Measurements from ENCODE around the gene GLB1L2.
A peak's percentile ranks its signal among the peaks of the same experiment; 100 is the strongest.

Gene GLB1L2

DNA sequence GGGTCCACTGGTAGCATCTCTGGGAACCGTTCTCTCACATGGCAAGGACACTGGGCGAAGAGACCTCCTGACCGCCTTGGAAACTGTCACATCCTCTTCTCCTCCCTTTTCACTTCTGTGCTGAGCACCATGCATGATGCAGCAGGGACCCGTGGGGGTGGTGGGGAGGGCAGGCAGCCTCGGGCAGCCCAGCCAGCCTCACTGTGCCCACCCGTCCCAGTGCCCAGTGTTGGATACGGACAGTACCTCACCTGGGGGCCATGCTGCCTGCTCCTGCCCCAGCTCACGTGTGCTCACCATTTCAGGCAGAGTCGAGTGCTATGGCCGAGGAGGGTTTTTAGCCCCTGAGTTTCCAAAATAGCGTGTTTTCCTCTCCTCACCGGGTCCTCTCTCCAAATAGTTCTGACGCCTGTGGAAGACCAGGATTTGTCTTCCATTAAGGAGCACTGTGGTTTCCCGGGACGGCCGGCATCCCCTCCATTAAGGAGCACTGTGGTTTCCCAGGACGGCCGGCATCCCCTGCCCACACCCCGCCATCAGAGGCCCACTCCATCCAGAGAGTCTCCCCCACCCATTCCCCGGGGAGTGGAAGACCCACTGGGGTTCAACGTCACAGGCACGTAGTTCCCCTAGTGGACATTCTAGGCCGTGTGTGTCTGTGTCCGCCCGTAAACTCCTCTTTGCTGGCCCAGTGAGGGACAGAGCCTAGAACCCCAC lies 57.8 kb downstream of the GLB1L2 start:
- no peak for DNase-seq

DNA sequence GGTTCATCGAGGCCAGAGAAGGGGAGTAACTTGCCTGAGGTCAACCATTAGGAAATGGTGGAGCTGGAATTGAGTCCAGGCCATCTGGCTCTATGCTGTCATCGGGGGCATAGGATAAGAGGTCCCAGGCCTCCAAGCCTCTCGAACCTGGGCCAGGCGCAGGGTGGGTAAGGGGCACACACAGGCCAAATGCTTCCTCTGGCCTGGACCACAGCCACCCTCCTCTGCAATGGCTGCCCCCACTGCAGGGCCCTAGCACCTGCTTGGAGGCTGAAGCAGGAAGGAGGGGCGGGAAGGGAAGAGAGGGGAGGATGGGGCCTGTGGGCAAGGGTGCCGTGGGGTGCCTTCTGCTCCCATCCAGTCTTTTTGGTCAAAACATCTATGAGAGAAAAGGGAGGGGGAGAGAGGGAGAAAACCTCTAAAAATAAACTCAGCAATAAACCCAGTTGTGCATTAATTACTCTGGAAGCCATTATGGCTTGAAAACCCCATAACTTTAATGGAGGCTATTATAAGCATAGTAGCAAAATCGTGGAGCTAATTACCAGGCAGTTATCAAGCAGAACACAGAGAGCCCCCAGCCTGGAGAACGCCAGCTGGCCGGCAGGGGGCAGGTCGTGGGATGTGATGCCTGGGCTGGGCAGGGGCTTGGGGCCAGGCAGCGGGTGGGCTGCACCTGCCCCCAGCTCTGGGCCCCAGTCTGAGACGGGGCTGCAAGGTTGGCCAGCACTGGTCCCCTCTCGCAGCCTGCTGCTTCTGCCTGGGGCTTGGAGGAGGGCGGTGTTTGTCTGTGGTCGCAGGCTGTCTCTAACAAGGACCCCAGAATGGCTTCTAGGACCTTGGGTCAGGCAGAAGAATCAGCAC lies 59.1 kb downstream of the GLB1L2 start:
- no peak for DNase-seq

DNA sequence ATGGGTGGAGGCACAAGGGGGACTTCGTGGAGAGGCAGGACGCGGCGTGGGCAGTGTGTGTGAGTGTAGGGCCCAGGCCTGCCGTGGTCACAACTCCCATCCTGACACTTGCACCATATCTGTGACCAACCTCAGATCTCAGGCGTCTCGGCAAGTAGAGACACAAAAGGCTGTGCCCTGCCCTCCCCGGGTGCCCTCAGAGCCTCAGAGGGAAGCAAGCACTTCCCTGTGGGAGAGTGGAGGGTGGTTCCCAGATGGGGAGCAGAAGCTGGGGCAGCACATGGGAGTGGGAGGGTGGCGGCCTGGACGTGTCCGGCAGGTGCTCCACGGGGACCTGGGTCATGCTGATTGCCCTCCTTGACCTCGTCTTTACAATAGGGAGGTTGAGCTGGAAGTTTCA lies 59.9 kb downstream of the GLB1L2 start:
- DNase-seq = no peak

DNA sequence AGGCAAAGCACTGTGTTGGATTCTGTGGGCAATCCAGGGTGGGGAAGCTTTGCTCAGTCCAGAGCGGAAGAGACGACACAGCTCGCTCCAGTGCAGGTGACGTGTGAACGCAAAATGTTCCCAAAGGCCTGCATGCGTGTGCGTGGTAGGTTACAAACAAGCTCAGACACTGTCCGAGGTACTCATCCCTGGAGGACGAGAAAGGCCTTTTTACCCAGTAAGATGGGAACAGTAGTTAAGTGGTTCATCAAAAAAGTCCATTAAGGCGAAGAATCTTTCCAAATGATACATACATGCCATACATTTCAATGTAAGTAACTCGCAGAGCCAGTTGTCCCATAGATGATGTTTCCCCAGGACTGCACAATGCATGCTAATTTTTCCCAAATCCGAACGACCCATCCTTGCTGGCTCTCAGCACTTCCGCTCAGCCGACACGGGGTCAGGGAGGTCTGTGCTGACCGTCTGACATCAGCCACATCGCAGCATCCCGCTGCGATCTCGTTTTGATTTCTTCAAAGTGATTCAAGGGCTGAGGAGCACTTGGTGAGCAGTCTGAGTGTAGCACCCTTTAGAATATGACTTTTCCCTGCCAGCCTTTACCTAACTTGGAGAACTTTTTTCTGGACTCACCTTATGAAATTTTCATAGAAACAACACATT lies 61.3 kb downstream of the GLB1L2 start:
- DNase-seq = no peak

DNA sequence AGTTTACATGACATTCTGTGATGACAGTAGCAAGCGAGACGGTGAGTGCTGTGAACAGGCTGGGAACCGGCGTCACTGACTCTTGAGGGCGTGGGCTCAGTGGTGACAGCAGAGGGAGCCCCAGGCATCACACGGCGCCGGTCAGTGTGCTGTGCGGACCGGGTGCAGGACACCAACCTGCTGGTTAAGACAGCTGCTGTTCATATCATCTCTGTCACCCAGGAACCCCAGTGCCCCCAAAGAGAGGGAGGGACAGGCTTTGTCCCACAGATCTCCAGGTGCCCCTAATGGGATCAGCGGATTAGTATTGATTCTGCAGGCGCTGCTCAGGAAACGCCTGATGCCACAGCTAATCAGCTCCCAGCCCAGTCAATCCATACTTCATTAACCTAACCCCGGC lies 61.9 kb downstream of the GLB1L2 start:
- peak; percentile 50 for DNase-seq

DNA sequence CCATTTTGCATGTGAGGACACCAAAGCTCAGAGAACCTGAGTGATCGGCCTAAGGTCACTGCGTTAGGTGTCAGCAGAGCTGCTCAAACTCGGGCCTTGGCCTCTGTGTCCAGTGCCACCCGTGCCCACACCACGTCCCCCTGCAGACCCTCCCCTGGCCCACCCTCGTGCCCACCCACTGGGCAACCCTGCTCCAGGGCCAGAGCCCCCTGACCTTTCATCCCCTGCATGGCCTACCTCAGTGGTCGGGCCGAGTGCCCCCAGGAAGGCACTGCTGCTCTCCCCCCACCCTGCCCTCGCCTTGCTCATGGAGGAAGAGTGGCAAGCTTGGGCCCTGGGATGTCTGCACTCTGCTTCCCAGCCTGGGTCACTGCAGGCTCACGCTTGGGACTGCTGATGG lies 62.5 kb downstream of the GLB1L2 start:
- no peak for DNase-seq

DNA sequence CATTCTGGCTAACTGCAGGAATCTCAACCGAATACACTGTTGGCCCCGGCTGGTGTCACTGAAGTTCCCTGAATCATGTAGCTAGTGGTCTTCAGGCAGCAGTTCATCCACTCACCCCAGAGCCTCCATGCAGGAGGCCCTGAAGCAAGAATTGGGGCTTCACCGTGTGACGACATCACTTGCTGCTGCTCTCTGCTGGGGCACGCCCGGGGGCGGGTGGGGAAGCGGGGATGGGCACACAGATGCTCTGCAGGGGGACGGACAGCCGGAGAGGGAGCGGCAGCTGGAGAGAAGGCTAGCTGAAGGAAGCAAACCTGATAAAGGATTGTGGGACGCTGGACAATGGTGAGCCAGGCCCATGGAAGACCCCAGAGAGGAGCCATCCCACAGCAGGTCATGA lies 63.2 kb downstream of the GLB1L2 start:
- no peak for DNase-seq

DNA sequence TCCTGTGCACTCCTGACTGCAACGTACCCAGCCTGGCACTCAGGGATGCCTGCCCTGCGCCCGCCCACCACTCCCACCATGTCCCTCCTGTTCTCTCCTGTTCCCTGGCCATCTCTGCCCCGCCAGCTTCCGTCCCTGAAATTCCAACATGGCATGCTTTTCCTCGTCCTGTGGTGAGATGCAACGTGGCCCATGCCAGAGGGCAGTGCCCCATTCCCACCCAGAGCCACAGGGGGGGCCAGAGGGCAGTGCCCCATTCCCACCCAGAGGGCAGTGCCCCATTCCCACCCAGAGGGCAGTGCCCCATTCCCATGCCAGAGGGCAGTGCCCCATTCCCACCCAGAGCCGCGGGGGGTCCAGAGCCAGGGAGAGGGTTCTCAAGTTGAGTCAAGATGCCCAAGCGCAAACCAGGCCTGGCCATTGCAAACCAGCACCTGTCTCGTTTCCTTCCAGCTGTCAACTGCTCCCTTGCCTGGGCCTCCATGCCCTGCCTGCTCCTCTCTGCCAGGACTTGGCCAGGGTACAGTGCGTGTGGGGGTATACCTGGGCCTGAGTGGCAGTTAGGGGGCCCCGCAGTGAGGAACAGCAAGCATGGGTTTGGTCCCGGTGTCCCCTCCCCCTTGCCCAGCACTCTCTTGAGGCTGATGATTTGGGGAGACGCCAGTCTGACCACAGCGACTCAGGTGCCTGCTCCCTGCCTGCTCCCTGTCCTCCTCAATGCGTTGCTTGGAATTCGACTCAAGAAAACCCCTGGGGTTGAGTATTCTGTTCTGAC lies 65.7 kb downstream of the GLB1L2 start:
- DNase-seq = no peak

DNA sequence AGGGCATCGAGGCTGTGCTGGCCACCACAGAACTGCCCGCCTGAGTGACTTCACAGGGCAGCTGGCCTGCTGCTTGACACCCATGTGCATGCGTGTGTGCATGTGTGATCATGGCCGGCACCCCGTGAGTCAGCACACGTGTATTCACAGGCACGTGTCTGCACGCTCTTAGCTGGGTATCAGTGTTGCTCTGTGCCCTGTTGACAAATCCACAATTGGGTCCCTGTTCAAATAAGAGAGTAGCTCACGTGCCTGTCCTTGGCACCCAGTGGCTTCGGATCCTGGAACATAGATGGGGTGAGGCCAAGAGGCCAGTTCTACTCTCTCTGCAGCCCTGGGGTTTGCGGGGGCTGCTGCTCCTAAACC lies 66.3 kb downstream of the GLB1L2 start:
- no peak for DNase-seq

DNA sequence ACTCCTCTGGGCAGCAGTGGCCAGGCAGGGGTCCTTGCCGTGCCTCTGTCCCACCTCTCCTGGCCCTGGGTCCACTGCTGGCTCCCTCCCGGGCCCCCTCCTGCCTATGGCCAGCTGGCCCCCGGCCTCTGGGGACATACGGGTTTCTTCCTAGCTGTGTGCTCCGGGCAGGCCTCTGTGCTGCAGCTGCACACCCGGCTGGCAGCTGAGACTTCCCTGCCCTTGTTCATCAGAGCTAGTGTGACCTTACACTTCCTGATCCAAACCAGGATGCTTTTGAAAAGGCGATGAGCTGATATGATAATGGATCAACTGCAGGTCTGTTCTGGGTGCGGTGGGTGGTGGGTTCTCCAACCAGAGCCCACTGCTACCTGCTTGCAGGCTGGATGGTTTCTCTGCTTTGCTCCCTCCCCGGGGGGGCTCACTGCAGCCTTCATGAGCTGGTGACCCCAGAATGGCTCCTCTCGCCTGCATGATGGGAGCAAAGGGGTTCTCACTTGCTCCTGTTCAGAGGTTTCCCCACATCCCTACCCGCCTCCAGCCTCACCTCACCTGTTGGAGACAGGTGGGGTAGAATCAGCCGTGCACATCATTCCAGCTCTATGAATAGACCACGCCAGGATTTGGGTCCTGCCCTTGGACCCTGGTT lies 67.0 kb downstream of the GLB1L2 start:
- DNase-seq = no peak

DNA sequence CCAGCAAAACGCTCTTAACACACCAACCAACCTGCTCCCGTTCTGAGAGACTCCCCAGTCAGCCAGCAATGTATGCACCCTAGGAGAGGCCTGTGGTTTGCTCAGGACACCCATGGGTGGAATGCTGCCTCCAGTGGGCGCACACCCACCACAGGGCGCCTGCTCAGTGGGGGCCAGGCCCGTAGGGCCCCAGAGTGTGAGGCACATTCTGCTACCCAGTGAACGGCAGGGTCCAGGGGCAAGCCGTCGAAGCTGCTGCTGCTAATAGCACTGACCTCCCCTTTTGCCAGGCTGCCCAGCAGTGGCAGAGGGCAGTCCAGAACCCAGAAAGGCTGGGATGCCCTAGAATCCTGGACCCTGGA lies 67.5 kb downstream of the GLB1L2 start:
- DNase-seq = no peak

DNA sequence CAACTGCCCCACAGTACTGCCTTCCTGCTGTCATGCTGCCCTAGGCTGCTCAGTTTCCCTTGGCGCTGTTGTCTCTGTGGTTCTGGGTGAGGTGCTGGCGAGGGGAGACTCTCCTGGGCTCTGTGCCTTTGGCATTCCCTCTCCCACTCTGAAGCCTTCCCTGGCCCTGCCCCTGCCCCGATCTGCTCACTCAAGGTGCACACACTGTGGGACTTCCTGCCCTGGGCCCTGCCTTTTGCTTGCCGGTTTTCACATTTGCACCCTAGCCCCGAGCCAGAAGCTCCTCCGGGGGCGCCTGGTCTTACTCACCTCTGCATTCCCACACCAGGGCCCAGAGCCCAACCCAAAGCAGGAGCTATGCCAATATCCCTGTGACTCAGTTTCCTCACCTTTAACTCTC lies 68.2 kb downstream of the GLB1L2 start:
- no peak for DNase-seq

DNA sequence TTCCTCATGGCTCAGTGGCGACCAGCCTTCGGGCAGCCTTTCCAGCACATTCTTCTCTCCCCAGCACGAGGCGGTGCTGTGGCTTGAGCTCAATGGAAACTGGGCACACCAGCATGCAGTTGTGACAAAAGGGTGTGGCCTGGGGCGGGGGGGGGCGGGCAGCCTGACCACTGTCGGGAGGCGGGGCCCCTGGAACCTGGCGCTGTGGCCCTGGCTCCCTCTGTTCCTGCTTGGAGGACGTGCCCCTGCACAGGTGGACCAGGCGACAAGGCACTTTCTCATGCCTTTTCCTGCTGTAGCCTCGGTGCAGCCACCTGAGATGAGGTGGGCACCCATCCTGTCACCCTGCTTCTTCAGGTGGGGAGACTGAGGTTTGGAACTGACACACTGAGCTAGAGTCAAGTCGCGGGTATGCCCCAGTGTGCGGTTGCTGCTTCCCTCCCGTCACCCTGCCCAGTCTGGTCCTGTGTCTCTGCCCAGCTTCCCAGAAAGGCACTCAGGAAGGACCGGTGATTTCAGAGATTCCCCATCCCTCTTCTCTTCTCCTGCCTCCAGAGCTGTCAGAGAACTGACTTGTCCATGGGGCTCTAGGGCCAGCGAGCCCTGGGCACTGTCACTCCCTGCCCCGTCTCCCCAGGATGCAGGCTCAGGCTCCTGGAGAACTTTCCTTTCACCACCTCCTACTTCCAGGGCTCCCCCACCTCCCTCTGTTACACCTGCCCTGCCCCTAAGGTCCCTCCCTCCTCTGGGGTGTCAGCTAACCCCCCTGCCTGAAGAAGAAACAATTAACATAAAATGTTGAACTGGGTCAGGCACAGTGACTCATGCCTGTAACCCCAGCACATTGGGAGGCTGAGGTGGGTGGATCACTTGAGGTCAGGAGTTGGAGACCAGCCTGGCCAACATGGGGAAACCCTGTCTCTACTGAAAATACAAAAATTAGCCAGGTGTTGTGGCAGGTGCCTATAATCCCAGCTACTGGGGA lies 70.3 kb downstream of the GLB1L2 start:
- no peak for DNase-seq

DNA sequence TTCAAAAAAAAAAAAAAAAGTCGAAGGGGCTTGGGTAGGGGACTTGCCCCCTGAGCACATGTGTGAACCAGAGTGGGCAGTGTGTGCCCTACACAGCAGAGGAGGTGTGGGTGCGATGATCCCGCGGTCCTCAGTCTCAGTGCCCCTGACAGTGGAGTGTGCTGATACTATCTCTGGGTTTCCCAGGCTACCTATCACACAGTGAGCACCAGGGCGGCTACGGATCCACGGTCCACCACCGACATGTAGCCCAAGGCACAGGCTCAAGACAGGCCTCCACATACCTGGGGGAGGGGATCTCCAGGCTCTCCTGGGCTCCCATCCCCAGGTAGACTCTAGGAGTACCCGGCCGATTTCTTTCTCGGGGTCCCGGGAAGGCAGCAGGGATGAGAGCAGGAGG lies 71.1 kb downstream of the GLB1L2 start:
- no peak for DNase-seq

DNA sequence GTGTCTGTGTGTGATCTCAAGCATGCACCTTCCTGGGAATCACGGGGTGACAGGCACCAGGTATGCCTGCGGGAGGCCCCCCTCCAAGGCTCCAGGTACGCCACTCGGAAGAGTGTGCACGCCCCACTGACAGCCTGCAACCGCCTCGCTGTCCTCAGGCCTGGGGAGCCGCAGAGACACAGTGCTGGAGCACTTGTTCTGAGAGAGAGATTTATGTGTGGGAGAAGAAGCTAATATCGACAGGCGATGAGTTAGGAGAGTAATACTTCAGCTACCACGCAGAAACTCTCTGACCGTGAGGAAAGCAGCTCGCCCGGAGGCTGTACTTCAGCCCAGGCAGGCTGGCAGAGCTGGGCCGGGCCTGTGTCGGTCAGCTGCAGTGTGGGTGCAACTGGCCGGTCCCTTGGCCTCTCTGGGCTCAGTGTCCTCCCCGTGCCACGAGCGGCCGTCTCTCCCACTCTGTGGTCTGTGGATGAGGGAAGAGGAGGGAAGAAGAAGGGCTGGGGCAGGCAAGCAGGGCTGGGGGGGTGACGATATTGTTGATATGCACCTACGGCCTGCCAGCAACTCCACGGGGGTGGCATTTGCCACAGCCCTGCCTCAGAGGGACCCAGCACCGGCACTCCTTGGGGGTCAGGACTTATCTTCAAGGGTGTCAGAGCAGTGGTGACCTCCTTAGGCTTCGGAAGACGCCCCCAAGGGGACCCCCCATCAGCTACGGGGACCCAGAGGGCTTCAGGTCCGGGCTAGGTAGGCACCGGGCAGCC lies 73.0 kb downstream of the GLB1L2 start:
- no peak for DNase-seq

DNA sequence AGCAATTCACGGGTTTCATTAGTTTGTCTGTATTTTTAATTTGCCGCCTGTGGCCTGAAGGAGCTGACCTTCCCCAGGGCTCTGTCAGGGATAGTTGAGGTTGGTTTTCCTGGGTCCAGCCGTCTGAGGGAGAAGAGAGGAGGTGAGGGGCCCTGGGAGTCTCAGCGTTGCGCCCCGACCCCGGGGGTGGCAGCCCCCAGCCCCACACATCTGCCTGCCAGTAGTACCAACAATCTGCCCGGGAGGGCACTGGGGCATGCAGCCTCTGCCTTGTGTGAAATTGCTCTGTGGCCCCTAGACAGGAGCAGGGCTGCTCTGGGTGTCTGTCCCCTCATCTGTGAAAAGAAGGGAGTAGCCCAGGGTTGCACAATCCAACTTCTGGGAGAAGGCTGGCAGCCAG lies 73.6 kb downstream of the GLB1L2 start:
- DNase-seq = no peak

DNA sequence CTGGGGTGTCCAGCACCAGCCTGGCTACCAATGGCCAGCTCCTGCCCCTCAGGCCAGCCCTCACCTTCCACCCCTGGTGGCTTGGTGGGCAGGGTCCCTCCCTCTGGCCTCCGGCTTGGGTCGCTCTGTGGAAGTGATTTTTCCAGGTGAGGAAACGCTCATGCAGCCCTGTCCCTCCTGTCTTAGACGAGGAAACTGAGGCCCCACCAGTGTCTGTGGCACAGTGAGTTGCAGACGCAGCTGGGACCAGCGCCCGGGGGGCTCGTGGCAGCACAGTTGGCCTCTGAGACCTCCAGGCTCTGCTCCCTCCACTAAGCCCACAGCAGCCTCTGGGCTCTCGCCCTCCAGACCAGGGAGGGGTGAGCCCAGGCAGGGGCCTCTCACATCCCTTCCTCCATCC lies 74.1 kb downstream of the GLB1L2 start:
- DNase-seq = no peak

DNA sequence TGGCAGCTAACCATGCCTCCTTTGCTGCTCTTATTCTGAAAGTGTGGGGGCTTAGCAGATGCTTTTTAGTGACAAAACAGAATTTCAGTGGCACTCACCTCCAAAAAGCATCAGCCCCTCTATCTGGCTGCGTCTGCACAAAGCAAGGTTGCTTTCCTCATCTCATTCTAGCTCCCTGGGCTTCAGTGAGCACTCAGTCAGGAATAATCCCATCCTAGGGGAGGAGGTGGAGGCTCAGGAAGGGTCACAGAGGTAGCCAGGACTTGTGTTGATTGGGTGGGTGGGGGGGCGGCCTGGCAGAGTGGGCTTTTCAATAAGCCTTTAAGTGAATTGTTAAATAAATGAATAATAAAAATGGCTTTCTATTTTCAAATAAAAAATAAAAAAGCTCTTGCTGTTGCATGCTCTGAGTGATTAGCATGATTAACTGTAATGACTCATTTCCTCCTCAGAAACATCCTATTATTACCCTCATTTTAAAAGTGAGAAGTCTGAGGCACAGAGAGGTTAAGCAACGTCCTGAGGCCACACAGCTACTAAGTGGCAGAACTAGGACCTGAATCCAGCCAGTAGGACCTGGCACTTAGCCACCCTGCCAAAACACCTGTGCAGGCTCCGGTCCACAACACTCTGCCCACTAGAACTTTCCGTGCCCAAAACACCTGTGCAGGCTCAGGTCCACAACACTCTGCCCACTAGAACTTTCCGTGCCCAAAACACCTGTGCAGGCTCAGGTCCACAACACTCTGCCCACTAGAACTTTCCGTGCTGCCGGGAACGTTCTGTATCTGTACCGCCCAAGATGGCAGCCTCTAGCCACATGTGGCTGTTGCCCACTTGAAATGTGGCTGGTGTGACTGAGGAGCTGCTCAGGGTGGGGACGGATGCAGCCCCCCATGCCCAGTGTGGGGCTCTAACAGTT lies 74.7 kb downstream of the GLB1L2 start:
- no peak for DNase-seq

DNA sequence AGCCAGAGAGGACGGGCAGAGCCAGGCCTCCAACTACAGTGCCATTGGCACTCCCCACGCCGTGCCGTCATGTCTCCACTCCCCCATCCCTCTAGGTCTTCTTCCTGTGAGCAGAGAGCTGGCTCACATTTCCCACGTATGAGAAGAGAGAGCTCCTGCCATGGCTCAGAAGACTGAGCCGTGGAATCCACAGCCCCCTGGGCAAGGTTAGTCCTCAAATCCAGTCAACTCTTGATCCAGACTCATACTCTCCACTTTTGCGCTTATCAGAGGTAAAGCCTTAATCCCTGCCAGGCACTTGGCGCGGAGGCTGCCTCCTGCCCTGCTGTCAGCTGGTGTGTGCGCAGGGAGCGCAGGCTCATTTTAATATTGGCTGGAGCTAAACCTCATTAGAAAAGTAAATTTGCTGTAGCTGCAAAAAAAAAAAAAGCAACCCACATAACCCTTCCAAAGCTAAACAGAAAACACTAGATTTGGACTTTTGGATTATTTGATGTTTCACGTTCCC lies 75.6 kb downstream of the GLB1L2 start:
- peak; percentile 31 for DNase-seq
